Omental fat pad (tissue), 4 donors: ENCODE data around the gene SNAP25. TPM values are rescaled to one million over a fixed set of nuclear protein-coding genes. Genes with fewer than 3 reads are reported as not detected.
A peak's percentile ranks its signal among the peaks of the same experiment; 100 is the strongest.

ENCODE experiments used
- ATAC-seq: fragments of 150-250 bp; one replicate; pipeline ENCODE4 v1.9.1; 2016; ENCODE audit warnings: mild to moderate bottlenecking, moderate library complexity; ENCODE audit not compliant: low FRiP score
- DNase-seq: peaks from one replicate; pipeline ENCODE4 v3.0.0-alpha.2; 2019; ENCODE audit warnings: low spot score
- CTCF ChIP-seq, 3 donors: fragments of 450-650 bp; IDR thresholded peaks; one replicate each; pipeline ENCODE4 v1.5.1; 2016 to 2017; ENCODE audit warnings: antibody characterized with exemption in 3 of 3, mild to moderate bottlenecking in 3 of 3, moderate library complexity in 2 of 3
- total RNA-seq, 4 donors: library from RNA; depleted of rRNA; stranded (reverse); fragments of >200 nt; gene quantifications; one replicate each; pipeline ENCODE4 v1.1.0, GENCODE V29; 2016

Gene SNAP25
- total RNA-seq, 4 donors from 2014 or later, result 0.47 to 4.8 (median 1.2) TPM

- no peak for DNase-seq
- no peak for ATAC-seq
- no peak for TF ChIP-seq CTCF (IDR thresholded peaks at IDR 0.05)
Observed at GRCh38 chr20:10216146-10216791, 2.4 kb upstream of the SNAP25 start.

- no peak for TF ChIP-seq CTCF (IDR thresholded peaks at IDR 0.05)
- ATAC-seq, result peak; percentile 85
- peak; percentile 27 for DNase-seq
Observed at GRCh38 chr20:10217721-10218410, 764 bp upstream of the SNAP25 start.

GRCh38 chr20:10219452-10219791 is 792 bp downstream of the SNAP25 start:
- peak; percentile 63 for ATAC-seq
- DNase-seq, result peak; percentile 44
- TF ChIP-seq CTCF (IDR thresholded peaks at IDR 0.05), result no peak

- DNase-seq, result no peak
- ATAC-seq, result no peak
- no peak for TF ChIP-seq CTCF (IDR thresholded peaks at IDR 0.05)
Observed at GRCh38 chr20:10219993-10220750, 1.5 kb downstream of the SNAP25 start.

- no peak for DNase-seq
- TF ChIP-seq CTCF (IDR thresholded peaks at IDR 0.05), result no peak
- ATAC-seq, result no peak
Observed at GRCh38 chr20:10221021-10221420, 2.4 kb downstream of the SNAP25 start.

- DNase-seq, result no peak
- no peak for TF ChIP-seq CTCF (IDR thresholded peaks at IDR 0.05)
- ATAC-seq, result no peak
Observed at GRCh38 chr20:10225439-10226060, 6.9 kb downstream of the SNAP25 start.
